WTC11 (cell line): ENCODE data around the gene ARHGAP26. TPM values are rescaled to one million over a fixed set of nuclear protein-coding genes. Genes with fewer than 3 reads are reported as not detected.

Source experiments
- ATAC-seq: fragments of 200-7000 bp; cut with Tn5 transposase; 2 replicates; pipeline ENCODE4 v1.10.0; 2021; ENCODE audit warnings: mild to moderate bottlenecking, moderate library complexity
- CTCF ChIA-PET: fragments of 300-600 bp; sonication (Branson Sonifier 250); formaldehyde crosslinking; loops from one replicate; lab custom pipeline; 2021; ENCODE audit warnings: antibody characterized with exemption; lab: Charles Lee
- POLR2A ChIA-PET: fragments of 350-600 bp; sonication (Branson Sonifier 250); formaldehyde crosslinking; loops from one replicate; lab custom pipeline; 2021; ENCODE audit warnings: antibody characterized with exemption; lab: Charles Lee
- DNase-seq: peaks from one replicate; pipeline ENCODE4 v3.0.0; 2021; ENCODE audit warnings: low spot score
- H3K27ac Mint-ChIP-seq: 2 replicates; pipeline ENCODE4 v1.8.0; 2021; ENCODE audit warnings: mixed read lengths
- H3K27me3 Mint-ChIP-seq: 2 replicates; pipeline ENCODE4 v1.8.0; 2021; ENCODE audit warnings: low read depth, mild to moderate bottlenecking, moderate library complexity, mixed read lengths
- H3K36me3 Mint-ChIP-seq: 2 replicates; pipeline ENCODE4 v1.8.0; 2021; ENCODE audit warnings: mixed read lengths
- H3K4me1 Mint-ChIP-seq: 2 replicates; pipeline ENCODE4 v1.8.0; 2022; ENCODE audit warnings: mixed read lengths
- H3K4me3 Mint-ChIP-seq: 2 replicates; pipeline ENCODE4 v1.8.0; 2021; ENCODE audit warnings: mild to moderate bottlenecking, moderate library complexity, mixed read lengths
- H3K9me3 Mint-ChIP-seq: 2 replicates; pipeline ENCODE4 v1.8.0; 2021; ENCODE audit warnings: mixed read lengths
- AR ChIP-seq: fragments of 250-450 bp; sonication (Bioruptor Pico); IDR thresholded peaks from 2 replicates; pipeline ENCODE4 v1.9.0; 2021; ENCODE audit warnings: mild to moderate bottlenecking
- CREM ChIP-seq: sonication (generic); formaldehyde crosslinking; IDR thresholded peaks from 2 replicates; pipeline ENCODE4 v1.8.1; 2022; ENCODE audit warnings: mild to moderate bottlenecking, missing genetic modification reagents, moderate library complexity
- ELF4 ChIP-seq: sonication (generic); formaldehyde crosslinking; IDR thresholded peaks from 2 replicates; pipeline ENCODE4 v1.8.1; 2022; ENCODE audit warnings: low read depth, mild to moderate bottlenecking, moderate library complexity, missing genetic modification reagents
- EMX1 ChIP-seq: fragments of 250-450 bp; sonication (Bioruptor Pico); IDR thresholded peaks from 2 replicates; pipeline ENCODE4 v1.8.0; 2021; ENCODE audit warnings: mild to moderate bottlenecking
- FOXP1 ChIP-seq: sonication (generic); formaldehyde crosslinking; IDR thresholded peaks from 2 replicates; pipeline ENCODE4 v1.8.0; 2022; ENCODE audit warnings: missing genetic modification reagents, mild to moderate bottlenecking, moderate library complexity, borderline replicate concordance
- HMGA2 ChIP-seq: fragments of 250-450 bp; sonication (Bioruptor Pico); IDR thresholded peaks from 2 replicates; pipeline ENCODE4 v1.4.0; 2021; ENCODE audit warnings: mild to moderate bottlenecking, moderate library complexity
- KAT7 ChIP-seq: sonication (generic); formaldehyde crosslinking; IDR thresholded peaks from 2 replicates; pipeline ENCODE4 v1.8.1; 2023; ENCODE audit warnings: missing genetic modification reagents, mild to moderate bottlenecking, borderline replicate concordance
- NR1H2 ChIP-seq: sonication (generic); formaldehyde crosslinking; IDR thresholded peaks from 2 replicates; pipeline ENCODE4 v1.9.0; 2021; ENCODE audit warnings: mild to moderate bottlenecking, moderate library complexity, missing genetic modification reagents
- NR3C1 ChIP-seq: sonication (generic); formaldehyde crosslinking; conservative IDR thresholded peaks from 2 replicates; pipeline ENCODE4 v1.8.1; 2023; ENCODE audit warnings: low read depth, mild to moderate bottlenecking, missing genetic modification reagents
- ZBTB43 ChIP-seq: sonication (generic); formaldehyde crosslinking; IDR thresholded peaks from 2 replicates; pipeline ENCODE4 v1.8.1; 2023; ENCODE audit warnings: mild to moderate bottlenecking, missing genetic modification reagents
- ZNF138 ChIP-seq: sonication (generic); formaldehyde crosslinking; conservative IDR thresholded peaks from 2 replicates; pipeline ENCODE4 v1.8.1; 2022; ENCODE audit warnings: mild to moderate bottlenecking, moderate library complexity, missing genetic modification reagents
- ZNF317 ChIP-seq: sonication (generic); formaldehyde crosslinking; IDR thresholded peaks from 2 replicates; pipeline ENCODE4 v1.8.1; 2023; ENCODE audit warnings: low read depth, mild to moderate bottlenecking, moderate library complexity, missing genetic modification reagents, borderline replicate concordance
- total RNA-seq: library from RNA; stranded (reverse); gene quantifications from 3 replicates; pipeline ENCODE4 v1.2.3, GENCODE V29; 2021
- TF ChIP-seq, protein P1 (sequence below): fragments of 250-450 bp; sonication (Bioruptor Pico); IDR thresholded peaks from 2 replicates; pipeline ENCODE4 v1.9.0; 2021; ENCODE audit warnings: mild to moderate bottlenecking, borderline replicate concordance
- TF ChIP-seq, protein P2 (sequence below): fragments of 250-450 bp; sonication (Bioruptor Pico); IDR thresholded peaks from 2 replicates; pipeline ENCODE4 v2.1.2; 2022; ENCODE audit warnings: mild to moderate bottlenecking, moderate library complexity
- TF ChIP-seq, protein P3 (sequence below): sonication (generic); formaldehyde crosslinking; IDR thresholded peaks from 2 replicates; pipeline ENCODE4 v1.8.1; 2023; ENCODE audit warnings: mild to moderate bottlenecking, missing genetic modification reagents, borderline replicate concordance

The ARHGAP26 gene
- total RNA-seq, 1 experiment from 2014 or later, result 22.3 TPM

DNA sequence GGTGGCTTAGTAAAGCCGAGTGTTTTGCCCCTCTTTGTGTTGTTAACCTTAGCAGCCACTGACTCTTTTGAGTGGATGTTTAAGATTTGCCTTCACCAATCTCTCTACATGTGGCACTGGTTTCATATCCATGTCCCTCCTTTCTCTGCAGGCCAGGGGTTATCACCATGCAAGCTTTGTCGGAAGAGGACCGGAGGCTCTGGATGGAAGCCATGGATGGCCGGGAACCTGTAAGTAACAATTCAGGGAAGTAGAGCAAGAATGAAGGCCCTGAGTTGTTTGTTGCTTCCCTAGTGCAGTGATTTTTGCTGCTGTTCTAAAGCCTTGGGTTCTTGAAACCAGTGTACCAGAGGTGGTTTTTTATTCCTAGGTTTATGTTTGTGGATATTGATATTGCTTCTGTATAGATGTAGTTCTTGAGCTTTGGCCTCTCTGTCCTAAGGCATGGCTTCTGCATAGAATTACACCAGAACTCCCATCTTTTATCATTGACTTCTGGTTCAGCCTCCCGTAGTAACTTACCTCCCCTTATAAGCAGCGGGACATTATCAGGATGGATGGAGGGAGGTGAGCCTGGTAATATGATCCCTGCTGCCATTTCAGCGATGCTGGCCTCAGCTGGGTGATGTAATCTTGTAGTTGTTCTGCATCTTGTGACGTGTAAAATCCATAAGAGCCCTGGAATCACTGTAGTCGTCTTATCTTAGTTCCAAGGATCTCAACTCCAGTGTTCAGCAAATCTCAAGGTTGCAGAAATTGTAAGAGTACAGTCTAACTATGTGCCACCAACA is 161.9 kb downstream of the ARHGAP26 start:
- ATAC-seq (peak; percentile 84), DNase-seq (peak; percentile 26)
- TF ChIP-seq ZNF317, result no peak
- Mint-ChIP-seq H3K36me3 (no peaks in the 10 kb centered on the region), H3K4me3 (no peak overlapping the region), H3K27me3 (no peaks in the 10 kb centered on the region), H3K27ac (no peak overlapping the region), H3K9me3 (no peaks in the 10 kb centered on the region), H3K4me1 (peaks cover 12% of the 10 kb centered on the region)
- POLR2A ChIA-PET, result no interaction called here
- CTCF ChIA-PET, result interaction anchor here (0.9 to 1.6 kb wide), 2 partner anchors 44 to 277 kb away, joined by 3 read pairs; no protein-coding TSS in a partner anchor

- H3K4me1 Mint-ChIP-seq, result peaks cover 12% of the 10 kb centered on the region
- ChIA-PET CTCF (interaction anchor here (1.8 kb wide), 1 partner anchor 18 kb away, joined by 6 read pairs; no protein-coding TSS in a partner anchor), POLR2A (no interaction called here)
- ATAC-seq (no peak), DNase-seq (no peak)
- H3K27ac Mint-ChIP-seq, result no peak overlapping the region
- no peak overlapping the region for H3K4me3 Mint-ChIP-seq
- no peaks in the 10 kb centered on the region for H3K27me3 Mint-ChIP-seq
- H3K9me3 Mint-ChIP-seq, result no peaks in the 10 kb centered on the region
- no peak for TF ChIP-seq ZNF138 (CRISPR knock-in tag)
- H3K36me3 Mint-ChIP-seq, result no peaks in the 10 kb centered on the region
Observed at GRCh38 chr5:142934051-142934762, 164.0 kb downstream of the ARHGAP26 start.

DNA sequence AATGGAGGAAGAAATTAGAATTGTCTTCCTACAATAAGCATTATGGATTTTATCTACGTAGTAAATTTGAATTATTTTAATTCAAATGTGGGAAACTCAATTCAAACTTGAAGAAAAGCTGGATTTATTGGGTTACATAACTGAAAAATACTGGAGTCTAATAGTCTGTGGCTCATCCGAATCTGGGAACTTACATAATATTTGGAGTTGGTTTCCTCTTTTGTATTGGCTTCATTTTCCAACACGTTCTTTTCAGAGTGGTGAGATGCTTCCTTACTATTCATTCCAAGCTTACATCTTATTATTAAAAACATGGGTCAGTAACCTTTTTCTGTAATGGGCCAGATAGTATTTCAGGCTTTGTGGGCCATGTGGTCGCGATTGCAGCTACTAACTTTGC is 164.8 kb downstream of the ARHGAP26 start:
- no peaks in the 10 kb centered on the region for H3K9me3 Mint-ChIP-seq
- peaks cover 12% of the 10 kb centered on the region for H3K4me1 Mint-ChIP-seq
- H3K4me3 Mint-ChIP-seq, result no peak overlapping the region
- POLR2A ChIA-PET, result no interaction called here
- ATAC-seq (no peak), DNase-seq (no peak)
- no peaks in the 10 kb centered on the region for H3K36me3 Mint-ChIP-seq
- H3K27me3 Mint-ChIP-seq, result no peaks in the 10 kb centered on the region
- CTCF ChIA-PET, result interaction anchor here (1.2 to 1.8 kb wide), 2 partner anchors 19 to 217 kb away, joined by 3 to 6 read pairs; no protein-coding TSS in a partner anchor
- no peak overlapping the region for H3K27ac Mint-ChIP-seq
- TF ChIP-seq KAT7 (CRISPR knock-in tag) (no peak), AR (CRISPR knock-in tag) (no peak), NR3C1 (CRISPR knock-in tag) (no peak), ZNF317 (no peak), ZBTB43 (CRISPR knock-in tag) (no peak), CREM (CRISPR knock-in tag) (no peak), ELF4 (CRISPR knock-in tag) (no peak), HMGA2 (CRISPR knock-in tag) (no peak), FOXP1 (CRISPR knock-in tag) (no peak), NR1H2 (CRISPR knock-in tag) (no peak), EMX1 (no peak)
- TF ChIP-seq, protein P1, sequence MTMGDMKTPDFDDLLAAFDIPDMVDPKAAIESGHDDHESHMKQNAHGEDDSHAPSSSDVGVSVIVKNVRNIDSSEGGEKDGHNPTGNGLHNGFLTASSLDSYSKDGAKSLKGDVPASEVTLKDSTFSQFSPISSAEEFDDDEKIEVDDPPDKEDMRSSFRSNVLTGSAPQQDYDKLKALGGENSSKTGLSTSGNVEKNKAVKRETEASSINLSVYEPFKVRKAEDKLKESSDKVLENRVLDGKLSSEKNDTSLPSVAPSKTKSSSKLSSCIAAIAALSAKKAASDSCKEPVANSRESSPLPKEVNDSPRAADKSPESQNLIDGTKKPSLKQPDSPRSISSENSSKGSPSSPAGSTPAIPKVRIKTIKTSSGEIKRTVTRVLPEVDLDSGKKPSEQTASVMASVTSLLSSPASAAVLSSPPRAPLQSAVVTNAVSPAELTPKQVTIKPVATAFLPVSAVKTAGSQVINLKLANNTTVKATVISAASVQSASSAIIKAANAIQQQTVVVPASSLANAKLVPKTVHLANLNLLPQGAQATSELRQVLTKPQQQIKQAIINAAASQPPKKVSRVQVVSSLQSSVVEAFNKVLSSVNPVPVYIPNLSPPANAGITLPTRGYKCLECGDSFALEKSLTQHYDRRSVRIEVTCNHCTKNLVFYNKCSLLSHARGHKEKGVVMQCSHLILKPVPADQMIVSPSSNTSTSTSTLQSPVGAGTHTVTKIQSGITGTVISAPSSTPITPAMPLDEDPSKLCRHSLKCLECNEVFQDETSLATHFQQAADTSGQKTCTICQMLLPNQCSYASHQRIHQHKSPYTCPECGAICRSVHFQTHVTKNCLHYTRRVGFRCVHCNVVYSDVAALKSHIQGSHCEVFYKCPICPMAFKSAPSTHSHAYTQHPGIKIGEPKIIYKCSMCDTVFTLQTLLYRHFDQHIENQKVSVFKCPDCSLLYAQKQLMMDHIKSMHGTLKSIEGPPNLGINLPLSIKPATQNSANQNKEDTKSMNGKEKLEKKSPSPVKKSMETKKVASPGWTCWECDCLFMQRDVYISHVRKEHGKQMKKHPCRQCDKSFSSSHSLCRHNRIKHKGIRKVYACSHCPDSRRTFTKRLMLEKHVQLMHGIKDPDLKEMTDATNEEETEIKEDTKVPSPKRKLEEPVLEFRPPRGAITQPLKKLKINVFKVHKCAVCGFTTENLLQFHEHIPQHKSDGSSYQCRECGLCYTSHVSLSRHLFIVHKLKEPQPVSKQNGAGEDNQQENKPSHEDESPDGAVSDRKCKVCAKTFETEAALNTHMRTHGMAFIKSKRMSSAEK (CRISPR knock-in tag), result no peak
- TF ChIP-seq, protein P2, sequence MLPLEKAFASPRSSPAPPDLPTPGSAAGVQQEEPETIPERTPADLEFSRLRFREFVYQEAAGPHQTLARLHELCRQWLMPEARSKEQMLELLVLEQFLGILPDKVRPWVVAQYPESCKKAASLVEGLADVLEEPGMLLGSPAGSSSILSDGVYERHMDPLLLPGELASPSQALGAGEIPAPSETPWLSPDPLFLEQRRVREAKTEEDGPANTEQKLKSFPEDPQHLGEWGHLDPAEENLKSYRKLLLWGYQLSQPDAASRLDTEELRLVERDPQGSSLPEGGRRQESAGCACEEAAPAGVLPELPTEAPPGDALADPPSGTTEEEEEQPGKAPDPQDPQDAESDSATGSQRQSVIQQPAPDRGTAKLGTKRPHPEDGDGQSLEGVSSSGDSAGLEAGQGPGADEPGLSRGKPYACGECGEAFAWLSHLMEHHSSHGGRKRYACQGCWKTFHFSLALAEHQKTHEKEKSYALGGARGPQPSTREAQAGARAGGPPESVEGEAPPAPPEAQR (CRISPR knock-in tag), result no peak
- TF ChIP-seq, protein P3, sequence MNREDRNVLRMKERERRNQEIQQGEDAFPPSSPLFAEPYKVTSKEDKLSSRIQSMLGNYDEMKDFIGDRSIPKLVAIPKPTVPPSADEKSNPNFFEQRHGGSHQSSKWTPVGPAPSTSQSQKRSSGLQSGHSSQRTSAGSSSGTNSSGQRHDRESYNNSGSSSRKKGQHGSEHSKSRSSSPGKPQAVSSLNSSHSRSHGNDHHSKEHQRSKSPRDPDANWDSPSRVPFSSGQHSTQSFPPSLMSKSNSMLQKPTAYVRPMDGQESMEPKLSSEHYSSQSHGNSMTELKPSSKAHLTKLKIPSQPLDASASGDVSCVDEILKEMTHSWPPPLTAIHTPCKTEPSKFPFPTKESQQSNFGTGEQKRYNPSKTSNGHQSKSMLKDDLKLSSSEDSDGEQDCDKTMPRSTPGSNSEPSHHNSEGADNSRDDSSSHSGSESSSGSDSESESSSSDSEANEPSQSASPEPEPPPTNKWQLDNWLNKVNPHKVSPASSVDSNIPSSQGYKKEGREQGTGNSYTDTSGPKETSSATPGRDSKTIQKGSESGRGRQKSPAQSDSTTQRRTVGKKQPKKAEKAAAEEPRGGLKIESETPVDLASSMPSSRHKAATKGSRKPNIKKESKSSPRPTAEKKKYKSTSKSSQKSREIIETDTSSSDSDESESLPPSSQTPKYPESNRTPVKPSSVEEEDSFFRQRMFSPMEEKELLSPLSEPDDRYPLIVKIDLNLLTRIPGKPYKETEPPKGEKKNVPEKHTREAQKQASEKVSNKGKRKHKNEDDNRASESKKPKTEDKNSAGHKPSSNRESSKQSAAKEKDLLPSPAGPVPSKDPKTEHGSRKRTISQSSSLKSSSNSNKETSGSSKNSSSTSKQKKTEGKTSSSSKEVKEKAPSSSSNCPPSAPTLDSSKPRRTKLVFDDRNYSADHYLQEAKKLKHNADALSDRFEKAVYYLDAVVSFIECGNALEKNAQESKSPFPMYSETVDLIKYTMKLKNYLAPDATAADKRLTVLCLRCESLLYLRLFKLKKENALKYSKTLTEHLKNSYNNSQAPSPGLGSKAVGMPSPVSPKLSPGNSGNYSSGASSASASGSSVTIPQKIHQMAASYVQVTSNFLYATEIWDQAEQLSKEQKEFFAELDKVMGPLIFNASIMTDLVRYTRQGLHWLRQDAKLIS, result no peak
